Panc1 (cell line): ENCODE results near the gene GALNT10.

Experiments
- CTCF ChIP-seq: fragments of 450-650 bp; IDR thresholded peaks from 2 replicates; pipeline ENCODE4 v1.5.1; 2017; ENCODE audit warnings: mild to moderate bottlenecking
- POLR2AphosphoS5 ChIP-seq: IDR thresholded peaks from 2 replicates; pipeline ENCODE4 v1.6.1; 2012; ENCODE audit warnings: mild to moderate bottlenecking, low read depth, low read length, moderate library complexity

DNA sequence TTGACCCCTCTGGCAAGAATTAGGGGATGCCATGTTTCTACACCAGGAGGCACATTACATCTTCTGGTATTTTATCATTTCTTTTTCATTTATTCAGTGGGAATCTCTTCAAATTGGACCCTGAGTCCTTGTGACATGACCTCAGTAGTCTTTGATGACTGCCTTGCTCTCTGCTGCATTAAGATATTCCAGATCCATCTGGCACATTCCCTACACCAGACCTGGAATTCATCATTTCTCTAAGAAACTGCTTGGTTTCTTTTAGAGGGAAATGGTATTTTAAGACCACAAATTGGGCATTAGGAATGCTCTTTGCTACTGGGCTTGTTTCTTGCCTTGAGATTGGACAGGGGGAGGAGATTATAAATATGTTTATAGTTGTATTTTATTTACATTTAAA is 61.0 kb downstream of the GALNT10 start:
- TF ChIP-seq CTCF (no peak), POLR2AphosphoS5 (no peak)
